Right cardiac atrium (tissue), 5 donors: ENCODE results near the gene PLA2G6. TPM values are rescaled to one million over a fixed set of nuclear protein-coding genes. Genes with fewer than 3 reads are reported as not detected.

Experiments
- ATAC-seq, 2 donors: fragments of 200-7000 bp; cut with Tn5 transposase; one replicate each; pipeline versions ENCODE4 v1.8.0 to v1.9.1; 2020; ENCODE audit warnings: moderate library complexity in 2 of 2, mild to moderate bottlenecking in 1 of 2
- DNase-seq, 3 donors: peaks; one replicate each; pipeline ENCODE4 v3.0.0-alpha.2; 2020
- H3K27ac ChIP-seq: one replicate; pipeline ENCODE4 v1.5.1; 2013; ENCODE audit warnings: mild to moderate bottlenecking, low read length, control low read depth, moderate library complexity
- H3K27me3 ChIP-seq: one replicate; pipeline ENCODE4 v1.6.1; 2013; ENCODE audit not compliant: control insufficient read depth, insufficient read depth
- H3K4me1 ChIP-seq: one replicate; pipeline ENCODE4 v1.6.1; 2013; ENCODE audit warnings: low read length; ENCODE audit not compliant: control insufficient read depth, insufficient read depth
- H3K4me3 ChIP-seq: one replicate; pipeline ENCODE4 v1.5.1; 2013; ENCODE audit warnings: low read length, control low read depth
- H3K9me3 ChIP-seq: one replicate; pipeline ENCODE4 v1.6.1; 2013; ENCODE audit warnings: low read length; ENCODE audit not compliant: control insufficient read depth
- WGBS: extraction: QIAGEN DNeasy Blood & Tissue Kit; methylation state at CpG from one replicate; pipeline ENCODE4 v1.1.7; 2013; 5-methylcytosine and 5-hydroxymethylcytosine counted together
- intact Hi-C, 4 donors: fragments of 100-400 bp; cut with DNase I; formaldehyde crosslinking; loops; one replicate each; pipeline versions ENCODE4 v1.11.0 to v1.14.0; 2022 to 2023
- polyA plus RNA-seq: library from polyadenylated mRNA; stranded (reverse); fragments of 200-250 nt; gene quantifications from one replicate; pipeline ENCODE4 v1.2.3, GENCODE V29; 2013
- total RNA-seq, 4 donors: library from RNA; stranded (reverse); fragmentation: NEBNext Ultra II Directional; extraction: Animal tissue kit (Norgen Biotek cat#: 25700); gene quantifications; one replicate each; pipeline ENCODE4 v1.2.1, GENCODE V29; 2021
- donor health status: healthy with polysubstance abuse.
- donor health status: DM: no; HTN: yes; CAD: no.
- donor health status: DM: no; HTN: no; CAD: no.
- donor health status: DM: no; HTN: yes; CAD: no; lungs with severe emphysema.
- donor health status: DM: yes; HTN: yes; CAD: no.

The PLA2G6 gene
- total and polyA plus RNA-seq, 5 donors = 16.0 to 25.2 (median 16.4) TPM

DNA sequence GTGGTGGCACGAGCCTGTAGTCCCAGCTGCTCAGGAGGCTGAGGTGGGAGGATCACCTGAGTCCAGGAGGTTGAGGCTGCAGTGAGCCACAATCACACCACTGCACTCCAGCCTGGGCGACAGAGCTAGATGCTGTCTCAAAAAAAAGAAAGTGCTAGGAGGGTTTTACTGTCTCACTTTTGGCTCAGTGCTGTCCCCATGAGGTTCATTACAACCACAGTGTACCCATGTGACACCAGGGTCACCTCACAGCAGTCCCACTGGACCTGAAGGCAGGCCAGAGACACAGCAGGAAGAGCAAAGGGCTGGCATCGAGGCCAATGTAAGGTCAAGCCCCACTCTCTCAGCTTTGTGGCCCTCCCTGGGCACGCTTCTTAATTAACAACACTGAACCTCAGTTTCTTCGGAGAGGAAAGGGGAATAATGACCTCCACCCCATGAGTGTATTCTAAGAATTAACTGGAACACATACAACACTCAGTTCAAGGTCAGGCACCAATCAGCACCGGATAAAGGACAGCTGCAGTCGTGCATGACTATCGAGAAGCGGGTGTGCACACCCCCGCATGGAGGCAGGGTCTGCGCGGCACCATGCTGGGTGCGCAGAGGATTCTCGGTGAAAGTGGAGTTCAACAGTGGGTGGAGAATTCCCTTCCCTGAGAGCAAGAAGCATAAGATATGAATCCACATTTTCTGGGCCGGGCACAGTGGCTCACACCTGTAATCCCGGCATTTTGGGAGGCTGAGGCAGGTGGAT is 40.2 kb downstream of the PLA2G6 start:
- ATAC-seq = no peak
- no peak overlapping the region for H3K27ac ChIP-seq
- no peaks in the 10 kb centered on the region for H3K4me1 ChIP-seq
- H3K4me3 ChIP-seq = no peak overlapping the region
- no peaks in the 10 kb centered on the region for H3K27me3 ChIP-seq
- no peaks in the 10 kb centered on the region for H3K9me3 ChIP-seq
- intact Hi-C loops = no loop called here
- no peak for DNase-seq
- 93% methylated on average over 16 of the region's 16 CpGs for WGBS

DNA sequence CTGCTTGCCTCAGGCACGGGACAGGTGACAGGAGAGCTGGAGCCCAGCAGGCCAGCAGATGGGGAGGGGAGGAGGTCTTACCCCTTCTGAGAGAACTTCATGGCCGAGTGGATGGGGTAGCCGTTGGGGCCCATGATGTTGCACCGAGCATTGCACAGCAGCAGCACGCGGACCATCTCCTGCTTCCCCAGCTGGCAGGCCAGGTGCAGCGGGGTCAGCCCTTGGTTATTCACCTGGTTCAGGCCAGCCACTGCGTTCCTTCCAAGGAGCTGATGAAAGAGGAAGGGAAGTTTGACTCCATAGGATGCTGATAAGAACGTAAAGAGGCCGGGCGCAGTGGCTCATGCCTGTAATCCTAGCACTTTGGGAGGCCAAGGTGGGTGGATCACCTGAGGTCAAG is 41.7 kb downstream of the PLA2G6 start:
- Histone ChIP-seq H3K9me3 (no peaks in the 10 kb centered on the region), H3K4me1 (no peaks in the 10 kb centered on the region), H3K4me3 (no peak overlapping the region), H3K27me3 (no peaks in the 10 kb centered on the region), H3K27ac (no peak overlapping the region)
- DNase-seq (no peak), ATAC-seq (no peak)
- WGBS = 92% methylated on average over 11 of the region's 11 CpGs
- intact Hi-C loops = no loop called here

DNA sequence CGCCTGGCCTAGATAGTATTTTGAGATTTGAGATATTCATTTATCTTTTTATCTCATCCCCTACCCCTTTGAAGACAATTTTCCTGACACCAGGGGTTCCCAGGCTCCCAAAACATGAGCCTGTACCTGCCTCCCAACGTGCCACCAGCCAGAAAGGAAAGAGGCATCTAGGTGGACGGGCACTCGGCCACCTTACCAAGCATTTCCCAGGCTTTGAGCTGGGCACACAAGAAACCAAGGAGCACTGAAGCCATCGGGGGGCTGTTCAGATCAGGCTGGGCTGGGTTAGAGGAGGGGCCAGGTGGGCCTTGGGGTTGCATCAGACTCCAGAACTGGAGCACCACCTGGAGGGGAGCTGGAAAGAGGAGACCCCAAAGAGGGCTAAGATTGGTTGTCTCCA is 42.7 kb downstream of the PLA2G6 start:
- WGBS = 87% methylated on average over 5 of the region's 5 CpGs
- Histone ChIP-seq H3K4me1 (no peaks in the 10 kb centered on the region), H3K9me3 (no peaks in the 10 kb centered on the region), H3K27me3 (no peaks in the 10 kb centered on the region), H3K27ac (no peak overlapping the region), H3K4me3 (no peak overlapping the region)
- DNase-seq = no peak
- ATAC-seq = no peak
- intact Hi-C loops = no loop called here

DNA sequence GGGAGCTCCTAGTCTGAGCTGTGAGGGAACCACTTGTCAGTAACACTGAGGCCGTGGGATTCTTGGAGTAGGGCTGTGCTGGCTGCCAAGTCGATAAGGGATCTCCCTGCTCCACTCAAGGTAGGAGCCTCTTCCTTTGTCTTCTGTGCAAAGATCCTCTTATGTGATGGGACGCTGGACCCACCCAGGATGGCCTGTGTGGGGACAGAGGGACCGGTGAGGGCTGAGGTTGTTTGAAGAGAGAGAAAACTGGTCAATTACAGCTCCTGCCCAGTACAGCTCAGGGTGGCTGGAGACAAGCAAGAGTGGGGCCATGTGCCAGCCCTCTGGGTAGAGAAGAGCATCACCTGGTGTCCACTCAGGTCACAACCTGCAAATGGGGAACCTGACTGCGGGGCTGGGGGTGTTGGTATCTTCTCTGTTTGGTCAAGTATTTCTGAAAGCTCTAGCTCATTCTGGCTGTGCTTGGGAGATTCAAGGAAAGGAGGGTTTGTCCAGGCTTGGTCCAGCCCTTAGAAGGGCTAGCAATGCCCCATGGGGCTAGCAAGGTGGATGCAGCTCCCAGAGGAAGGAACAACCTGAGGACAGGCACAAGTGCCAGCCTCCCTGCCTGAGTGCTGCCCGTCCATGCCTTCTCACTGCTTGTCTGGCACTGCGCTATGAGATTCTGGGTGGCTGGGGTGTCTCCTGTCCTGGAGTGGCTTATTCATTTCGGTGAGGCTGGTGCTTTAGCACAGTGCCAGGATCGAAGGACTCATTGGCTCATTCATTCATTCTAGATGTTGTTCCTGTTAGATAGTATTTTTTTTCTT is 43.5 kb downstream of the PLA2G6 start:
- DNase-seq (no peak), ATAC-seq (no peak)
- WGBS = 93% methylated on average over 9 of the region's 9 CpGs
- no peaks in the 10 kb centered on the region for H3K9me3 ChIP-seq
- H3K27ac ChIP-seq = no peak overlapping the region
- intact Hi-C loops = no loop called here
- no peaks in the 10 kb centered on the region for H3K27me3 ChIP-seq
- H3K4me3 ChIP-seq = no peak overlapping the region
- no peaks in the 10 kb centered on the region for H3K4me1 ChIP-seq

DNA sequence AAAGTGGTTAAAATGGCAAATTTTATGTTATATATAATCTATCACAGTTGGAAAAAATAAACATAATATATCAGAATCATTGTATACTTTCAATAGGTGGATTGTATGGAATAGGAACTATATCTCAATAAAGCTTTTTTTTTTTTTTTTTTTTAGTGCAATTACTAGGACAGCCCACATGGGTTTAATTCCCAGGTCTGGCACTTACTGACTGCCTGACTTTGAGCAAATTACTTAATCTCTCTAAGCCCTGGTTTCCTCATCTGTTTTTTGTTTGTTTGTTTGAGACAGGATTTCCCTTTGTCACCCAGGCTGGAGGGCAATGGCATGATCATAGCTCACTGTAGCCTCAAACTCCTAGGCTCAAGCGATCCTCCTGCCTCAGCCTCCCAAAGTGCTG is 45.0 kb downstream of the PLA2G6 start:
- ATAC-seq (no peak), DNase-seq (no peak)
- Histone ChIP-seq H3K27me3 (no peaks in the 10 kb centered on the region), H3K4me3 (no peak overlapping the region), H3K9me3 (no peaks in the 10 kb centered on the region), H3K27ac (no peak overlapping the region), H3K4me1 (no peaks in the 10 kb centered on the region)
- intact Hi-C loops = no loop called here
- WGBS = 96% methylated on average over 1 of the region's 1 CpG

DNA sequence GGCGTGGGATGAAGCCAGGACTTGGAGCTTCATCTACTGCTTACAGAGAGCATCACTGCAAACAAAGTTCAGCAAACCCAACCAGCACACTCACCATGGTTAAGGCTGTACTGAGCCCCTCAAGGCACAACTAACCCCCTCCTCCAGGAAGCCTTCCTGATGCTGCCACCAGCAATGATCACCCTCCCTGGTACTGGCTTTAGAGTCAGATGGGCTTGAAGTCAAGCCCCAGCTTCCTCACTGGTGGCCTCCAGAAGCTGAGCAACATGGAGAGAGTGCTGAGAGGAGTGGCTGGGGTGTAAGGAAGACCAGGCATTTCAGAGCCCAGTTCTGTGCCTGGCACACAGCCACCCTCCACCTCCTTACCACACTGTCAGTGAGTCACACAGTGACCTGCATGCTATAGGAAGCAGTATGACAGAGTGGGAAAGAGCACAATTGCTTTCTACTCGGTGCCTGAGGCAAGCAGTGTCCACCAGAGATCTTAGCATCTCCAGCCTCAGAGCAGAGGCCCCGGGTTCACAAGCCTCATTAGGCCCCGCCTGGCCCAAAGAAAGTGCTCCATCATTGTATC is 46.4 kb downstream of the PLA2G6 start:
- ATAC-seq (no peak), DNase-seq (no peak)
- H3K4me3 ChIP-seq = no peak overlapping the region
- H3K4me1 ChIP-seq = no peaks in the 10 kb centered on the region
- H3K9me3 ChIP-seq = no peaks in the 10 kb centered on the region
- intact Hi-C loops = no loop called here
- H3K27ac ChIP-seq = no peak overlapping the region
- WGBS = 83% methylated on average over 4 of the region's 4 CpGs
- no peaks in the 10 kb centered on the region for H3K27me3 ChIP-seq

DNA sequence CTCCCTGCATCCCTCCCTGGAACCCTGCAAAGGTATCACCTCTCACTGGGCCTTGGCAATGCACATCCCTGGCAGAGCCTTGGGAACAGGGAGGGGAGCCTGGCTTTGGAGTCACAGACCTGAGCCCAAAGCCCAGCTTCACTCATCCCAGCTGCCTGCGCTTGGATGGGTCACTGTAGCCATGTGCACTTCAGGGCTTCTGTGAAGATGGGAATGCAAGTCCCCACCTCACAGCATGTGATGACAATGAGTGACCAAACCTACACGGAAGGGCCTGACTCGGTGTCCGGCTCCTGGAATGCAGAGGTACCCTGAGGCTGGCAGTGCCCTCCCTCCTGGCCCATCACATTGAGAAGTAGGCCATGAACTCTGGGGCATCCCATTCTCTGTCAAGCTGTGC is 48.3 kb downstream of the PLA2G6 start:
- no peak for DNase-seq
- Histone ChIP-seq H3K27me3 (no peaks in the 10 kb centered on the region), H3K27ac (no peak overlapping the region), H3K4me3 (no peak overlapping the region), H3K9me3 (no peaks in the 10 kb centered on the region), H3K4me1 (no peaks in the 10 kb centered on the region)
- no peak for ATAC-seq
- intact Hi-C loops = no loop called here
- 94% methylated on average over 4 of the region's 4 CpGs for WGBS

DNA sequence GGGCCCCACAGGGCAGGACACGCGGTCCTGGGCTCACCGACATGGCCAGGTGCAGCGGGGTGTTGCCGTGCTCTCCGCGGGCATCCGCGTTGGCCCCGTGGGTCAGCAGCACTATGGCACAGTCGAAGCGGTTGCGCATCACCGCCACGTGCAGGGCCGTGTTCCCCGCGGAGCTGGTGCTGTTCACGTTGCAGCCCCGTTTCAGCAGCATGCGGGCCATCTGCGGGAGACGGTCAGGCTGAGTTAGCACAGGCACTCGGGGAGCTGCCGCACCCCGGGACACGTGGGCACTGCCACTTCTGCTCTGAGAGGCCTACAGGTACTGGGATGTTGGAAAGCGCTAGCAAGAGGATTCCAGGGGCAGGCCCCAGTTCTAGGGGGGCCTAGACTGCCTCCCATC is 48.8 kb downstream of the PLA2G6 start:
- Histone ChIP-seq H3K4me3 (no peak overlapping the region), H3K4me1 (no peaks in the 10 kb centered on the region), H3K27ac (no peak overlapping the region), H3K9me3 (no peaks in the 10 kb centered on the region), H3K27me3 (no peaks in the 10 kb centered on the region)
- intact Hi-C loops = no loop called here
- ATAC-seq (no peak), DNase-seq (no peak)
- WGBS = 96% methylated on average over 28 of the region's 28 CpGs

DNA sequence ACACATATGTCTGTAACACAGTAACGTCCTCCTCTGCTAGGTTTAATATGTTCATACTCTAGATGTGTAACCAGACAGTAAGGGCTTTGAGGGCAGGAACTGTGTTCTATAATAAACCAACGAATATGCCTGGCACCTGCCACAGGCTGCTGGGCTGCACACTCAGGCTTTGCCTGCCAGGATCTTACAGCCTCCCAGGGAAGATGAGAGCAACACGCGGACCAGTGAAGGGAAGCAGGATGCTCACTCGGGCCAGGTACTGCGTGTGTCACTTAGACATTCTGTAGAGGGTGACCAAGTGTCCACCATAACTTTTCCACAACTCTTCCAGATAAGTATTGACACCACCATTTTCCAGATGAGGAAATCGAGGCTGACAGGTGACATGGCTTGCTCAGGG is 49.5 kb downstream of the PLA2G6 start:
- intact Hi-C loops = no loop called here
- Histone ChIP-seq H3K4me1 (no peaks in the 10 kb centered on the region), H3K4me3 (no peak overlapping the region), H3K27me3 (no peaks in the 10 kb centered on the region), H3K9me3 (no peaks in the 10 kb centered on the region), H3K27ac (no peak overlapping the region)
- no peak for DNase-seq
- WGBS = 91% methylated on average over 7 of the region's 7 CpGs
- ATAC-seq = no peak

DNA sequence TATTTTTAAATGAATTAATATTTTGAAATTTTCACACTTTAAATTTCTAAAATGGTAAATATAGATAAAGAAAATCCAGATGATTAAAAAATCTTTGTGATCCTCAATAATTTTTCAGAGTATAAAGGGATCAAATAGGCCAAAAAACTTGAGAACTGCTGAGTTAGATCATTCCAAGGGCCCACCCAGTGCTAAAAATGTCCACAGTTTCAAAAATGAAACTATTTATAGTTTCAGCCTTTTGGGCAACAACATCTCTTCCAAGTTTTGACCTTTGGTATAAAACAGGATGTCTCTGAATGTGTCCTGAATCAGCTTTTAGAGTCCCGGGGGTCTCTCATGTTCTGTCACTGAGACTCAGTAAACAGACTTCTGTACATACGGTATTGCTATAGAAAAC is 50.2 kb downstream of the PLA2G6 start:
- Histone ChIP-seq H3K9me3 (no peaks in the 10 kb centered on the region), H3K27me3 (no peaks in the 10 kb centered on the region), H3K27ac (no peak overlapping the region), H3K4me3 (no peak overlapping the region), H3K4me1 (no peaks in the 10 kb centered on the region)
- 45% methylated on average over 2 of the region's 2 CpGs for WGBS
- DNase-seq = no peak
- intact Hi-C loops = no loop called here
- ATAC-seq = no peak

DNA sequence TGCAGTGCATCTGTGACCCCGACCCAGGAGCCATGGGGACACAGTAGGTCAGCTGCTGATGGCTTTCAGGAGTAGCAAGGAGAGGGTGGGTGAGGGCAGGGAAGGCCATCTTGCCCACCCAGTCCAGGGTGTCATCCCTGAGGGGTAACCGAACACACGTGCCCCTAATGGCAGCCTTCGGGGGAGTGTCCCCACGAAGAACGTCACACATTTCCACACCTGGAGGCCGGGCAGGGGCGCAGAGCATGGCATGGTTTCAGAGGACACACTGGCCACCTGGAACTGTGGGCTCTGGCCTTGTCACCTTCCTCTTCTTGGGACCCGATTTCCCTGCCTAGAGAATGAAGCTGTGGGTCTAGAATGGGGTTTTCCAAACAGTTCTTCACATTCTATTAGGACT is 51.8 kb downstream of the PLA2G6 start:
- H3K4me3 ChIP-seq = no peak overlapping the region
- 87% methylated on average over 9 of the region's 9 CpGs for WGBS
- H3K27me3 ChIP-seq = no peaks in the 10 kb centered on the region
- no peaks in the 10 kb centered on the region for H3K4me1 ChIP-seq
- intact Hi-C loops = no loop called here
- ATAC-seq (no peak), DNase-seq (no peak)
- no peak overlapping the region for H3K27ac ChIP-seq
- H3K9me3 ChIP-seq = no peaks in the 10 kb centered on the region
